COLO668 (cell line): ENCODE measurements around the gene PCDHGC5.

ENCODE experiments used
- DNase-seq: peaks from one replicate; lab custom pipeline; 2025; ENCODE audit not compliant: unreplicated experiment; lab: John Stamatoyannopoulos, UW

The PCDHGC5 gene

DNA sequence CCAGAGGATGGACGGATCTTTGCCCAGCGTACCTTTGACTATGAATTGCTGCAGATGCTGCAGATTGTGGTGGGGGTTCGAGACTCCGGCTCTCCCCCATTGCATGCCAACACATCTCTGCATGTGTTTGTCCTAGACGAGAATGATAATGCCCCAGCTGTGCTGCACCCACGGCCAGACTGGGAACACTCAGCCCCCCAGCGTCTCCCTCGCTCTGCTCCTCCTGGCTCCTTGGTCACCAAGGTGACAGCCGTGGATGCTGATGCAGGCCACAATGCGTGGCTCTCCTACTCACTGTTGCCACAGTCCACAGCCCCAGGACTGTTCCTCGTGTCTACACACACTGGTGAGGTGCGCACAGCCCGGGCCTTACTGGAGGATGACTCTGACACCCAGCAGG, 1.9 kb downstream of the PCDHGC5 start:
- no peak for DNase-seq

DNA sequence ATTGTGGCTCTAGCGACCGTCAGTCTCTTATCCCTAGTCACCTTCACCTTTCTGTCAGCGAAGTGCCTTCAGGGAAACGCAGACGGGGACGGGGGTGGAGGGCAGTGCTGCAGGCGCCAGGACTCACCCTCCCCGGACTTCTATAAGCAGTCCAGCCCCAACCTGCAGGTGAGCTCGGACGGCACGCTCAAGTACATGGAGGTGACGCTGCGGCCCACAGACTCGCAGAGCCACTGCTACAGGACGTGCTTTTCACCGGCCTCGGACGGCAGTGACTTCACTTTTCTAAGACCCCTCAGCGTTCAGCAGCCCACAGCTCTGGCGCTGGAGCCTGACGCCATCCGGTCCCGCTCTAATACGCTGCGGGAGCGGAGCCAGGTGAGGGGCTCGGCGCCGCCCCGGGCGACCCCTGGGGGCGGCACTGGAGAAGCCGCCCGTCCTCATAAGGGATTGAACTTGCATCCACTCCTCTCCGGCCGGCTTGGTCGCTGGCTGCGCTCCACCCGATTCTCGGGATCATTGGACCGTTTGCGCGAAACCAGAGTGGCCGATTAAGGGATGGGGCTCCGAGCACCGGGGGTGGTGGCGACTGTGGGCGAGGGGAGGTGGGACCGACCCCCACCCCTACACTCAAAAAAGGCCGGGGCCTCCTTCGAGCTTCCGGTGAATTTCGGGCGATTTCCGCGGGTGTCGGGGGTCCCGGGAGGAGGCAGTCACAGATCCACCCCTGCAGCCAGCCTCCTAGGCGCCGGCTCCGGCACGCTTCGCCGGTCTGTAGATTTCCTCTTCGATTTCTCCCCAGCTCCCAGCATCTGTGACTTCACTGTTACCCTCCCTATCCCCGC, 2.7 kb downstream of the PCDHGC5 start:
- no peak for DNase-seq

DNA sequence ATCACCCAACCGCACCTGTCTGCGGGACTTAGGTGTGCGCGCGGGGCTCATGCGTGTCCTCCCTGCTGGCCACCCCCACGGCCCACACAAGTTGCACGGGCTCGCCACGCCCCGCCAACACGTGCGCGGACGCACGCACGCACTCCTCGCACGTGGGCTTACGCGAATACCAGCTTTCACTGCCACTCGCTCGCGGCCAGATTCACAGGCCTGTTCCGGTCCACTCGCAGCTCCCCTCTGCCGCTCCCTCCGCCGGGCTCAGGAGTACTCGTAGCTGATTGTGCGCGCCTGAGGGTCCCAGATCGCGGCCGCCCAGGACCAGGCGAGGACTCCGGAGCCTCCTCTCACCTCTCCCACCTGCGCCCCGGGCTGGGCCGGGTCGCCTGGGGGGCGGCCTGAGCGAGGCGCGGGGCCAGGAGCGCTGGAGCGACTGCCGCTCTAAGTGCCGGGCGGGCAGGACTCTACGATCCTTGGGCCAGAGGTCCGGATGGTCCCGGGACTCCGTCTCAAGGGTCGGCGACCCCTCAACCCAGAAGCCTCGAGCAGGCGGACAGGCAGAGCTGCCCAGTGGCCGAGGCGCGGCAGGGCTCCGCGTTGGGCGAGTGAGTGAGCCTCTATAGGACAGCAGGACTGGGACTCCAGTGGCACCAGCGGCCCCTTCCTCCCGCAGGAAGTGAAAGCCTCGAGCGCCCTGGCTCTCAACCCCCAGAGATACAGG, 3.4 kb downstream of the PCDHGC5 start:
- no peak for DNase-seq

DNA sequence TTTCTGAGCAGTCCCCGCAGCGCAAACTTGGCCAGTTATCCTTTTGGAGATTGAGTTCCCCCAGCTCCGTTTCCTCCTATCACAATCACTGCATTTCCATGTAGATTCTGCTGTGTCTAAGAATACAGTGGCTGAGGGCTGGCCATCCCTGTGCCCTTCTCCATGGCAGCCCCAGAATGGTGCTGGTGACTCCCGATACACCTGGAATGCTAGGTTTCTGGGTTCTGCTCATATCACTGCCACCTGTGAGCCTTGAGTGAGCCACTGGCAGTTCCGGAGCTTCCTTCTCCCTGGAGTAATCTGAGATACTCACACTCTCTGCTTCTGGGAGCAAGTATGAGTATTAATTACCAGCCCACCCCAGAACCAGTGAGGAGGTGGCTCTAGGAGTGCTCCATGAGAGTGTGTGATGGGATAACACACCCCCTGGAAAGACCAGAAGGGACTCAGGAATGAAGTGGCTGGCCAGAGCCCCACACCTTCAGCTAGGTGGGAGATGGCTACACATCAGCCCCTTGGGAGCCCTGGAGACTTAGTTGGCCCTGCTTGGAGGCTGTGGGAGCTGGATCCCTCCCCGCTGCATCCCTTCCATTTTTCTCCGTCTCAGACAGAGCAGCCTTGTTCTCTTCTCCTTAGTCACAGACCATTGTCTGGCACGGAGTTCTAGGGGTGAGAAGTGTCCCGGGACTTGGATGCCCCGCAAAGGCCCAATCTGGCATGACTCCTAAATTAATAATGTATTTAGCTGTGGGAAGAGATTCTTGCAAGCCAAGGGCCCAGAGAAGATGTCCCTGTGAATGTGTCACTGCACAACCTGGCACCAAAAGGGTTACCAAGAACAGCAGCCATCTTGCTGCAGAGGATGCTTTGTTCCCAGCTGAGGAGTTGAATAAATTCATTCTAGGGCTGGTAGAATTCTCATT, 4.9 kb downstream of the PCDHGC5 start:
- no peak for DNase-seq

DNA sequence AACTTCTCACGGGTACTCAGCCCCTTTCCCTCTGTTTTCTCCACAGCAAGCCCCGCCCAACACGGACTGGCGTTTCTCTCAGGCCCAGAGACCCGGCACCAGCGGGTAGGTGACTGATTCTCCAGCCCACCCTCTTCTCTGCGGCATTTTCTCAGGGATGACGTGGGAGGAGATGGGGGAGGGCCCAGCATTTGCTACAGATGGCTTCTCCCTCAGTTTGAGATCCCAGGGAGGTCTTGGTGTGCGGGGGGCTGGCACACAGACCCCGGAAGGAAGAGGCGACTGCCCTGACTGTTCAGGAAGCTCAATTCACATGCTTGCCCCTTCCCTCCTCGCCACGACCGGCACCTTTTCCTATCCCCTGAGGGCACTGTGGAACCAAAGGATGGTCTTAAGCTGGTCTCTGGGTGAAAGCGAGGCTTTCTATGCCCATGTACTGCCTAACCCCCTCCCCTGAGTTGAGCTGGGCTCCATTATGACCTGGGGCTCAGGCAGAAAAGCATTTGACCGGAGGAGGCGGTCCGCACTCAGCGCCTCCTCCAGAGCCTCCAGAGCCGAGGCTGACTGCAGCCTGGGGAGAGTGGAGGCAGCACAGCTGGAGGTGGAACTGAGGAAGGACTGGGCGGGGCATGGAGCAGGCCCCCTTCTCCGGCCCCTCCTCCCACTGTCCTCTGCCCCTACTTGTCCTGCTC, 6.0 kb downstream of the PCDHGC5 start:
- DNase-seq = no peak

DNA sequence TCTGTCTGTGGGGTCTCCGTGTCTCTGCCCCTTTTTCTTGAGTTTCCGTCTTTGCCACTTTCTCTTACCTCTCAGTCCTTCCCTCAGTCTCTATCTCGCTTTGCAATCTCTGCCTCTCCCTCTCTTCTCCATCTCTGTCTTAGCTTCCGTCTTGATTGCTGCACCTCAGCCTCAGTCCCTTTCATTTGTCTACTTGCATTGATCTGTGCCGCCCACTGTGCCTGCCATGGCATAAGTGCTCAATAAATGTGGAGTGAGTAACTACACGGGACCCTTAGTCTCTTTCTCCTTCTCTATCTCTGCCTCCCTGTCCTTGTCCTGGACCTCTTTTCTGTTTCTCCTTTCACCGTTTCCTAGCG, 6.6 kb downstream of the PCDHGC5 start:
- no peak for DNase-seq

DNA sequence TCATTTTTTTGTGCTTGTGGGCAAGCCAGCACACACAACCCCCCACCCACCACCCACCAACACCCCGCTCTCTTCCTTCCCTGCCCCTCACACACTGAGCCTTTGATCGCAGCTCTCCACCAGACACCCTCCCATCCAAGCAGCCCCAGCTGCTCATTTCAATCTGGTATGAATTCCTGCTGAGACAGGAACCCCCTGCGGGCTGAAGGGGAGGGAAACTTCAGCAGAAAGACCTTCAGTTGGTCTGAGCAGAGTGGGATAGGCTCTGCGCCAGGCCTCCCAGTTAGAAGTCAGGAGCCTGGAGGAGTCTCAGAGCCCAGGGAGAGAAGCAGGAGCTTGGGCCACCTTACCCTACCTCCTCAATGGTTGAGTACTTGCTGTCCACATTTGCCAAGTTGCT, 7.2 kb downstream of the PCDHGC5 start:
- no peak for DNase-seq

DNA sequence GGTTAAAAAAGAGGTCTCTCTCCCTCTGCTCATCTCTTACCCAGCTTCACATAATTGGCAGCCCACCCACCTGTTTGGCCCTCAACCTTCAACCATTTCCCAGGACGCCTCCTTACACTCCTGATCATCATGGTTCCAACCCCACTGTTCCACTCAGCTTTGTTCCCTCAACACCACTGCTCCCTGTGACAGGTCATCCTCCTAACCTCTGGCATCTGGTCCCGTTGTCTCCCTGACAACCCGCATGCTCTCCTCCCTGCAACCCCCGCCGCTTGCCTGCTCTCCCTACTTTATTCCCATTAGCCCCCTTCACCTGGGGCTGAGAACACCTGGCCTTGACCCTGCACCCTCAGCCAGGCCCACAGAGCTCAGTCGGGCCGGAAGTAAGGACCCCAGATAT, 12.9 kb downstream of the PCDHGC5 start:
- no peak for DNase-seq

DNA sequence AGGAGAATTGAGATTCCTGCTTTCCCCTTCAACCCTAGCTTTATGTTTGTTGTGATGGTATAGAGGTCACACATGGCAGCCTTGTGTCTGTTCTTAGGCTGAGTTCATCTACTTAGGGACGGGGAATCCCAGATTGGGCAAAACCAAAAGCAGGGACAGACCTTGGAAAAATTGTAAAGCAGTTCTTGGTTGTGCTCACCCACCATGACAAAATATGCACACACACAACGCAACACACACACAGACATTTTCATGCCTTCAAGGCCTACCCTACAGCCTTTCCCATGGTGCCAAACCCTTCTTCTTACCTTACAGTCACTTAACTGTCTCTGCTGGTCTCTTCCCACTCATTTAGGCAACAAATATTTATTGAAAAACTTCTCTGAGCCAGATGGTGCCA, 14.8 kb downstream of the PCDHGC5 start:
- no peak for DNase-seq

DNA sequence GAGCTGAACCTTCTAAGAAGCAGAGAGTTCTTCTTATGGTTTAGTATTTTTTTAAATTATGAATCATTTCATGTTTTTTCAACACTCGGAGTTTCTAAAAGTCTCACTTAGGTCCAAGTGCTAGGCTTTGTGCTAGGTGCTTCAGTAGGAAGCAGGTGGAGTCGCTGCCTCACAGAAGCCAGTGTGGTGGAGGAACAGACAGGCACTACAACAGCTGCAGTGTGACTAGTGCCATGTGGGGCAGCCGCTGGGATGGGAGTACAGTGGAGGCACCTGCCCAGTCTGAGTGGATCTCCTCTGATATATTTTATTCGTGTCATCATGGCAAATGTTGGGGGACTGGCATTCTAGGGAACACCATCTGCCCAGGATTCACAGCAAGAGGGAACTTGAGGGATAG, 15.3 kb downstream of the PCDHGC5 start:
- no peak for DNase-seq

DNA sequence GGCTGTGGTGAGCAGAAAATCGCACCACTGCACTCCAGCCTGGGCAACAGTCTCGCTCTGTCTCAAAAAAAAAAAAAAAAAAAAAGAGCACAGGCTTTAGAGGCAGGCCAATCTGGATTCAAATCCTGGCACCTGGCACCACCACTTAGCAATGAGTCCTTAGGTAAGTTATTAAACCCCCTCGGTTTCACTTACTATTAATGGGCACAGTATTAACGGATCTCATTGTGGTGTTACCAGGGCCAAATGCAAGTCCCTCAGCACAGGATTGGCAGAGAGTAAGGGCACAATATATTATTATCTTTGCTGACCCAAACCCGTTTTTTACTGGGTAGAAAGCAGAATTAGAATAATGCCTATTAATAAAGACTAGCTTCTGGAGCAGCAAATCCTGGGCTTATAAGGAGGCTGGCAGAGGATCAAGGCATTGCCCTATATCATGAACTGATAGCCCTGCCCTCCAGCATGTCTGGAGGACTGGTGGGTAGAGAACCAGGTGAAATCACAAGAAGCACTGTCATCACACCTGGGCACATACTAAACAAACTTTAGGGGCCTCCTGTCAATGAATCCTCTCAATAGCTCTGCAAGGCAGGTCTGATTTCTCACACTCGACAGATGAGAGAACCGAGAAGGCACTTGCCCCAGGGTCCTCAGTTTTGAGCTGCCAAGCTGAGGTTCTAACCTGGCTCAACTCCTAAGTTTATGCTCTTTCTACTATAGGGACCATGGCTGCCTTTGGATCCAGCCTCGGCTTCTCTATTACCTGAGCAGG, 17.7 kb downstream of the PCDHGC5 start:
- no peak for DNase-seq

DNA sequence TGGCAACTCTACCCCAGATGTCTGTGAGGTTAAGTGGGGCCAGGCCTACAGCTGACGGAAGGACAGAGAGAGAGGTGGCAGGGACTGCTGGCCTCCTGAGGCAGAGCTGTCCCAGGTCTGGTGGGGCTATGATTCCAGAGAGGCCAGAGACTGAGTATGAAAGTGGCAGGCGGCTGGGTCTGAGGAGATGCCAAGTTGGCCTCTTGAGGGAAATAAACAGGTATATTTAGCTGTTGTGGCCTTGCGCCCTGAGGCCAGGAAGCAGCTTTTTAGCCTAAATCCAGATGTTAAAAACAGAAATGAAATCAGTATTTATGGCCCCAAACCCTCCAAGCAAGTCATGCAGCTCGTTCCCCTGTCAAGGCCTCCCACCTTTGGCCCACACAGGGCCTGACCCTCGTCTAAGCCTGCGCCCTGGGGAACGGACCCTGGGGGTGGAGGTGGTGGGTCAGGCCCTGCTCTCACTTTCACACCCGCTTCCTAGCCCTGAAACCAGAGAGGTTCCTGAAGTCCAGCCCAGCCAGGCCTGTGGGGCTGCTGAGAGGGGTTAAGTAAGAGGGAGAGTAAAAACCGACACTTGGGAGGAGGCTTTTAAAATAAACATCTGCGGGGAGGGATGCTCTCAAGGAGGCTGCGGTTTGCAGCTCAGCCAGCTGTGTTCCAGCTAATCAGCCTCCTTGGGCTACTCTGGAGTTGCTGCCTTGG, 18.7 kb downstream of the PCDHGC5 start:
- DNase-seq = no peak

DNA sequence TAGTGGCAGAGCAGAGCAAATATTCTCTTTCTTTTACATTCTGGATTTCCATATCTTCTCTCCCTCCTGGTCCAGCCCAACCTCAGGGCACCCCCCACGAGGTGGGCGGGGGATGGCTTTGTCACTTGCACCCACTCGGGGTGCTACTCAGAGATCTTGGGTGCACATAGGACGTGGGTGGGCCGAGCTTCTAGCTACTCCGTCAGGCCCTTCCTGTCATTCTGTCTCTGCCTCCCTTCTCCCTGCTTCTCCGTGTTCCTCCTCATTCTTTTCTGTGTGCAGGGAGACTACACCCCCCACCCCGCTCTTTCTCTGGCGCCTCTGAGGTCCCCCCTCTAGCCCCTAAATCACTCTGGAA, 19.5 kb downstream of the PCDHGC5 start:
- no peak for DNase-seq

DNA sequence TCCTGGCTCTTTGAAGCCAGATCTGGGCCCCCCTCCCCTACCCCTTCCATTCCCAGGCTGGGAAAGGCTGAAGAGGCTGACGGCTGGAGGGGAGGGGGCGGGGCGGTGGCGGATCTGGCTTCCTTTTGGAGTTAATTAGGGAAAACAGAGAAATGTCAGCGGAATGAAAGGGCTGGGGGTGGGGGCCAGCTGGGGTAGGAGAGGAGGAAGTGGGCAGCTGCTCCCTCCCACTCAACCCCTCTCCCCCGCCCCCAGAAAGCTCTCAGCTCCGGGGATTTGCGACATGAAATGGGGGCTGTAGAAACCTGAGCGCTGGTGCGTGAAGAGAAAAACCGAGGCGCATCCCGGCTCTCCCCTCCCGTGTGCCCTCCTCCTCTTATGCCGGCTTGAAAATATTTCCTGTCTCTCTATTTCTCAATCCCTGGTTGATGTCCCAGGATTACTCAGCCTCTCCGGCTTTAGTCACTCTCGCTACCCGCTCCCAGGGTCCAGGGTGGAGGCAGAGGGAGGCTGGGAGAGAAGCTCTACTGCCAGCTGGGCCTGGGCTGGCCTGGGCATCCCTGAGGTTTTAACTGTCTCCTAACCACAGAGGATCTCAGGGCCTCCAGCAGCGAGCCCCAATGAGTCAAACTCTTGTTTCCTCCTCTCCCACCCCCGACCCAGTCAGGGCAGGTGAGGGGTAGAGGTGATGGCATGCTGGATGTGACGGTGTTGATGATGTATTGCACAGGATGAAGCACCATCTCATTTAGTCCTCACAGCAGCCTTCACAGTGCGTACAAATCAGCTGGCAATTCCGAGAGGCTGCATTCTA, 20.1 kb downstream of the PCDHGC5 start:
- DNase-seq = no peak

DNA sequence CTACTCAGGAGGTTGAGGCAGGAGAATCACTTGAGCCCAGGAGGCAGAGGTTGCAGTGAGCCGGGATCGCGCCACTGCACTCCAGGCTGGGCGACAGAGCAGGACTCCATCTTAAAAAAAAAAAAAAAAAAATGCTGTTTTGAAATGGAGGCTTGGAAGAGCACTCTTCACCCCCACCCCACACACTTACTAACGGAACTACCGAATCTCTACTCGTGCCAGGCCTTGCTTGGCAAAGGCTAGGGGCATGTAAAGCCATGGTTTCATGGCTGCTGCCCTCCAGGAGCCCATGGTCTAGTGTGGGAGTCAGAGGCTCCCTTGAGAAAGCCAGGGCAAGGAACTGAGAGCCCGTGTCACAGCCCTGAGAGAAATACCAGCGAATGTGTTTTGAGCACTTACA, 21.3 kb downstream of the PCDHGC5 start:
- no peak for DNase-seq

DNA sequence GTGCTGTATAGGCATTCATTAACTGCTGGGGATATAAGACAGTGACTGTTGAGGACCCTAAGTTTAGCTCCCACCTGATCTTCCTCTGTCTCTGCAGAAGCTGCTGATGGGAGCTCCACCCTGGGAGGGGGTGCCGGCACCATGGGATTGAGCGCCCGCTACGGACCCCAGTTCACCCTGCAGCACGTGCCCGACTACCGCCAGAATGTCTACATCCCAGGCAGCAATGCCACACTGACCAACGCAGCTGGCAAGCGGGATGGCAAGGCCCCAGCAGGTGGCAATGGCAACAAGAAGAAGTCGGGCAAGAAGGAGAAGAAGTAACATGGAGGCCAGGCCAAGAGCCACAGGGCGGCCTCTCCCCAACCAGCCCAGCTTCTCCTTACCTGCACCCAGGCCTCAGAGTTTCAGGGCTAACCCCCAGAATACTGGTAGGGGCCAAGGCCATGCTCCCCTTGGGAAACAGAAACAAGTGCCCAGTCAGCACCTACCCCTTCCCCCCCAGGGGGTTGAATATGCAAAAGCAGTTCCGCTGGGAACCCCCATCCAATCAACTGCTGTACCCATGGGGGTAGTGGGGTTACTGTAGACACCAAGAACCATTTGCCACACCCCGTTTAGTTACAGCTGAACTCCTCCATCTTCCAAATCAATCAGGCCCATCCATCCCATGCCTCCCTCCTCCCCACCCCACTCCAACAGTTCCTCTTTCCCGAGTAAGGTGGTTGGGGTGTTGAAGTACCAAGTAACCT, 22.1 kb downstream of the PCDHGC5 start:
- no peak for DNase-seq

DNA sequence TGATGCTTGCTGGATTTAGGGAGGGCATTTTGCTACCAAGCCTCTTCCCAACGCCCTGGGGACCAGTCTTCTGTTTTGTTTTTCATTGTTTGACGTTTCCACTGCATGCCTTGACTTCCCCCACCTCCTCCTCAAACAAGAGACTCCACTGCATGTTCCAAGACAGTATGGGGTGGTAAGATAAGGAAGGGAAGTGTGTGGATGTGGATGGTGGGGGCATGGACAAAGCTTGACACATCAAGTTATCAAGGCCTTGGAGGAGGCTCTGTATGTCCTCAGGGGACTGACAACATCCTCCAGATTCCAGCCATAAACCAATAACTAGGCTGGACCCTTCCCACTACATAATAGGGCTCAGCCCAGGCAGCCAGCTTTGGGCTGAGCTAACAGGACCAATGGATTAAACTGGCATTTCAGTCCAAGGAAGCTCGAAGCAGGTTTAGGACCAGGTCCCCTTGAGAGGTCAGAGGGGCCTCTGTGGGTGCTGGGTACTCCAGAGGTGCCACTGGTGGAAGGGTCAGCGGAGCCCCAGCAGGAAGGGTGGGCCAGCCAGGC, 23.0 kb downstream of the PCDHGC5 start:
- DNase-seq = no peak

DNA sequence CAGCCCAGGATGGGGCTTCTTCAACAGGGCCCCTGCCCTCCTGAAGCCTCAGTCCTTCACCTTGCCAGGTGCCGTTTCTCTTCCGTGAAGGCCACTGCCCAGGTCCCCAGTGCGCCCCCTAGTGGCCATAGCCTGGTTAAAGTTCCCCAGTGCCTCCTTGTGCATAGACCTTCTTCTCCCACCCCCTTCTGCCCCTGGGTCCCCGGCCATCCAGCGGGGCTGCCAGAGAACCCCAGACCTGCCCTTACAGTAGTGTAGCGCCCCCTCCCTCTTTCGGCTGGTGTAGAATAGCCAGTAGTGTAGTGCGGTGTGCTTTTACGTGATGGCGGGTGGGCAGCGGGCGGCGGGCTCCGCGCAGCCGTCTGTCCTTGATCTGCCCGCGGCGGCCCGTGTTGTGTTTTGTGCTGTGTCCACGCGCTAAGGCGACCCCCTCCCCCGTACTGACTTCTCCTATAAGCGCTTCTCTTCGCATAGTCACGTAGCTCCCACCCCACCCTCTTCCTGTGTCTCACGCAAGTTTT, 23.6 kb downstream of the PCDHGC5 start:
- peak; percentile 69 for DNase-seq
